ENCODE data around the gene PBX2. TPM values are rescaled to one million over a fixed set of nuclear protein-coding genes. Genes with fewer than 3 reads are reported as not detected.

Gene PBX2
- total RNA-seq, 1 experiment from 2014 or later: 176 TPM

- no peaks in the 10 kb centered on the region for H3K79me1 ChIP-seq (ENCODE audit: insufficient read depth, low read depth, low read length, poor library complexity, severe bottlenecking)
- H3K36me3 Mint-ChIP-seq (ENCODE audit: insufficient read depth in 1 of 3, low read depth in 3 of 3): peaks cover 34 to 78% (median 66%) of the 10 kb centered on the region in 3 experiments
- H3K4me1 ChIP-seq (ENCODE audit: insufficient read depth, low read length): no peaks in the 10 kb centered on the region
- no peaks in the 10 kb centered on the region for H3K9me3 ChIP-seq (ENCODE audit: control insufficient read depth, low read depth, low read length)
- H3K27me3 ChIP-seq (ENCODE audit: insufficient read depth, low read length): no peaks in the 10 kb centered on the region
- no peak overlapping the region for H3K27ac ChIP-seq (ENCODE audit: insufficient read length, low read depth, low read length)
- no peak overlapping the region for H3K4me2 ChIP-seq (ENCODE audit: insufficient read depth, insufficient read length, low read length)
- peaks cover 4% of the 10 kb centered on the region; the same call in 1 of the 2 replicates for H3K79me2 ChIP-seq (ENCODE audit: insufficient read depth, low read length)
- H4K8ac ChIP-seq (replicated peaks; ENCODE audit: insufficient read length, low read depth, low read length): no peak overlapping the region
- H3K9me3 Mint-ChIP-seq: no peaks in the 10 kb centered on the region; a peak in 1 of 5 replicates
- H3K23me2 ChIP-seq (ENCODE audit: insufficient read length, low read depth, low read length, poor library complexity, severe bottlenecking): peaks cover 6% of the 10 kb centered on the region
- H3K18ac ChIP-seq (ENCODE audit: insufficient read length, low read depth, low read length): no peak overlapping the region
- no peak overlapping the region for H3K4me3 Mint-ChIP-seq
- no peak overlapping the region for H2BK20ac ChIP-seq (ENCODE audit: low read depth, low read length, poor library complexity, severe bottlenecking)
- H2AK5ac ChIP-seq (ENCODE audit: insufficient read length, low read length): no peak overlapping the region
- no peaks in the 10 kb centered on the region for H4K20me1 ChIP-seq (ENCODE audit: control insufficient read depth, insufficient read depth, insufficient read length)
- TF ChIP-seq CTCF (conservative IDR thresholded peaks at IDR 0.05): no peak
- H2BK12ac ChIP-seq (ENCODE audit: insufficient read length, low read depth, low read length): no peak overlapping the region
- no peak overlapping the region for H3K14ac ChIP-seq (ENCODE audit: insufficient read depth, low read length)
- H3K56ac ChIP-seq (ENCODE audit: insufficient read length, low read depth, low read length): no peak overlapping the region
- no peak overlapping the region for H4K91ac ChIP-seq (ENCODE audit: insufficient read length, low read depth, low read length)
- H2BK5ac ChIP-seq (ENCODE audit: insufficient read length, low read length): no peak overlapping the region
- no peak overlapping the region for H2AFZ ChIP-seq (ENCODE audit: low read length)
- no peak overlapping the region for H3K23ac ChIP-seq (ENCODE audit: insufficient read length, low read depth, low read length)
- no CpG with 5 or more reads among the region's 3 CpGs for WGBS (ENCODE audit: extremely low coverage, insufficient read length, low lambda C conversion rate)
- no peak overlapping the region for H2BK120ac ChIP-seq (ENCODE audit: low read depth, low read length, poor library complexity, severe bottlenecking)
- H3K27ac Mint-ChIP-seq: peak overlapping the region in 1 of 3 experiments; percentile 19; a peak in 2 of 7 replicates
- no peak overlapping the region for H3K4ac ChIP-seq (ENCODE audit: low read depth, low read length)
- peaks cover 15 to 30% of the 10 kb centered on the region in 2 experiments for H3K4me1 Mint-ChIP-seq
- no peak overlapping the region for H4K5ac ChIP-seq (ENCODE audit: insufficient read length, low read depth, low read length)
- H3T11ph ChIP-seq (ENCODE audit: low read length): no peak overlapping the region
- no peak overlapping the region for H3K9ac ChIP-seq (ENCODE audit: extremely low read depth, insufficient read length, low read length)
- no peak overlapping the region for H2BK15ac ChIP-seq (ENCODE audit: low read depth, low read length)
- no peaks in the 10 kb centered on the region; the same call in 1 of the 2 replicates for H3K27me3 Mint-ChIP-seq (ENCODE audit: low read depth)
- DNase-seq: no peak
Measured at GRCh38 chr6:32183030-32183429, 7.0 kb downstream of the PBX2 start.
